A549 treated with CORT108297 at 1 μM for 4 hours (cell line): Measurements from ENCODE around the gene LMO3. TPM values are rescaled to one million over a fixed set of nuclear protein-coding genes. Genes with fewer than 3 reads are reported as not detected.

Experiments
- total RNA-seq: library from RNA; stranded (reverse); fragments of 200-300 nt; extraction: Qiagen RNA extraction; gene quantifications from 5 replicates; pipeline ENCODE4 v1.2.3, GENCODE V29; 2022

Gene LMO3
- not detected in 5 replicates for total RNA-seq

DNA sequence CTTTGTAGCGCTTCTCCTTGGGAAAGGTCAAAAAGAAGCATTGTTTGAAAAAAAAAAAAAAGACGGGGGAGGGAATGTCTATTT lies at the start of gene LMO3:
LMO3 (minus strand) TSS at position 46 of the 84 bp plus-strand sequence. CDS start 5,302 bp downstream, outside the sequence.

